Measurements from ENCODE around the gene TP53BP1.

DNA sequence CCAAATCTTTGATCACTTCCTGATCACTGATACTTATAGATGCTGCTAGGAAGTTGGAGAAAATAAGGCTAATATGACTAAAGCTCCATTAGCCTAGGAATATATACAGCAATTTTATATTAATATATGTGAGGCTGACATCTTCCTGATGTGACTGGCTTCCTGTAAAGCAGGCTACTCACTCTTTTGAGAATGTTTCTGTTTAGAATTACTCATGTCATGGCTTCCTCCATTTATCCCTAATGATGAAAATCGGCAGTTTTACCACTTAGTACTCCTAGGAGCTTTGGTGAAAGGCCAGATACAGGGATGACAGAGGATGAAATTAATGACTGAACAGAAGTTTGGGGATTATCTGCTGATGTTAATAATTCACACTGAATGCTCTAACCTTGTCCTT, 20.6 kb upstream of the TP53BP1 start:
- TF ChIP-seq POLR2AphosphoS5 (IDR thresholded peaks at IDR 0.05; ENCODE audit: low read depth, low read length), result no peak
- TF ChIP-seq POLR2A (IDR thresholded peaks at IDR 0.05; ENCODE audit: low read depth, low read length), result no peak
